ENCODE data around the gene FAM170B. TPM values are rescaled to one million over a fixed set of nuclear protein-coding genes. Genes with fewer than 3 reads are reported as not detected.

FAM170B gene
- total and polyA plus RNA-seq, 5 donors: not detected

GRCh38 chr10:49138361-49138891, 4.6 kb upstream of the FAM170B start:
- intact Hi-C loops (cut with DNase I): no loop called here
- Histone ChIP-seq H3K4me1 (ENCODE audit: control insufficient read depth, insufficient read depth, low read length) (peaks cover 9% of the 10 kb centered on the region), H3K27me3 (ENCODE audit: control insufficient read depth, insufficient read depth) (no peaks in the 10 kb centered on the region), H3K4me3 (ENCODE audit: low read length) (no peak overlapping the region), H3K27ac (ENCODE audit: low read length) (no peak overlapping the region), H3K9me3 (ENCODE audit: control insufficient read depth, low read length) (no peaks in the 10 kb centered on the region)
- ATAC-seq (peak; percentile 28 to 45), DNase-seq (peak; percentile 35 to 80 (median 69))
- WGBS: 70% methylated on average over 7 of the region's 7 CpGs

GRCh38 chr10:49136525-49136924, 2.7 kb upstream of the FAM170B start:
- intact Hi-C loops (cut with DNase I): no loop called here
- Histone ChIP-seq H3K9me3 (ENCODE audit: control insufficient read depth, low read length) (no peaks in the 10 kb centered on the region), H3K27ac (ENCODE audit: low read length) (no peak overlapping the region), H3K4me1 (ENCODE audit: control insufficient read depth, insufficient read depth, low read length) (peaks cover 9% of the 10 kb centered on the region), H3K4me3 (ENCODE audit: low read length) (no peak overlapping the region), H3K27me3 (ENCODE audit: control insufficient read depth, insufficient read depth) (no peaks in the 10 kb centered on the region)
- WGBS: 51% methylated on average over 1 of the region's 1 CpG
- no peak for ATAC-seq
- no peak for DNase-seq

- Histone ChIP-seq H3K4me3 (ENCODE audit: low read length) (no peak overlapping the region), H3K27ac (ENCODE audit: low read length) (peak overlapping the region; percentile 32), H3K4me1 (ENCODE audit: control insufficient read depth, insufficient read depth, low read length) (peaks cover 9% of the 10 kb centered on the region), H3K27me3 (ENCODE audit: control insufficient read depth, insufficient read depth) (no peaks in the 10 kb centered on the region), H3K9me3 (ENCODE audit: control insufficient read depth, low read length) (no peaks in the 10 kb centered on the region)
- 47% methylated on average over 9 of the region's 9 CpGs for WGBS
- no peak for DNase-seq
- peak in 1 of 2 donors; percentile 38 for ATAC-seq
- intact Hi-C loops (cut with DNase I): no loop called here
These were observed 1.9 kb upstream of the FAM170B start for GRCh38 chr10:49135575-49136313.

- ATAC-seq (no peak), DNase-seq (no peak)
- no peak overlapping the region for H3K4me3 ChIP-seq (ENCODE audit: low read length)
- H3K9me3 ChIP-seq (ENCODE audit: control insufficient read depth, low read length): no peaks in the 10 kb centered on the region
- intact Hi-C loops (cut with DNase I): no loop called here
- WGBS: 60% methylated on average over 3 of the region's 3 CpGs
- no peaks in the 10 kb centered on the region for H3K27me3 ChIP-seq (ENCODE audit: control insufficient read depth, insufficient read depth)
- H3K27ac ChIP-seq (ENCODE audit: low read length): no peak overlapping the region
- H3K4me1 ChIP-seq (ENCODE audit: control insufficient read depth, insufficient read depth, low read length): peaks cover 5% of the 10 kb centered on the region
These were observed 506 bp upstream of the FAM170B start for GRCh38 chr10:49134327-49134726.

- H3K27ac ChIP-seq (ENCODE audit: low read length): no peak overlapping the region
- ATAC-seq (no peak), DNase-seq (no peak)
- H3K4me1 ChIP-seq (ENCODE audit: control insufficient read depth, insufficient read depth, low read length): no peaks in the 10 kb centered on the region
- 96% methylated on average over 2 of the region's 2 CpGs for WGBS
- H3K4me3 ChIP-seq (ENCODE audit: low read length): no peak overlapping the region
- intact Hi-C loops (cut with DNase I): no loop called here
- no peaks in the 10 kb centered on the region for H3K9me3 ChIP-seq (ENCODE audit: control insufficient read depth, low read length)
- no peaks in the 10 kb centered on the region for H3K27me3 ChIP-seq (ENCODE audit: control insufficient read depth, insufficient read depth)
These were observed 1.5 kb downstream of the FAM170B start for GRCh38 chr10:49132362-49132737.

GRCh38 chr10:49131507-49132361, 2.1 kb downstream of the FAM170B start:
- DNase-seq (peak in 2 of 3 donors; percentile 77 to 79), ATAC-seq (peak; percentile 54 to 56)
- Histone ChIP-seq H3K27me3 (ENCODE audit: control insufficient read depth, insufficient read depth) (no peaks in the 10 kb centered on the region), H3K9me3 (ENCODE audit: control insufficient read depth, low read length) (no peaks in the 10 kb centered on the region), H3K4me3 (ENCODE audit: low read length) (no peak overlapping the region), H3K27ac (ENCODE audit: low read length) (no peak overlapping the region), H3K4me1 (ENCODE audit: control insufficient read depth, insufficient read depth, low read length) (no peaks in the 10 kb centered on the region)
- WGBS: 78% methylated on average over 37 of the region's 37 CpGs
- intact Hi-C loops (cut with DNase I): no loop called here

- ATAC-seq (no peak), DNase-seq (no peak)
- intact Hi-C loops (cut with DNase I): no loop called here
- WGBS: 94% methylated on average over 1 of the region's 1 CpG
- Histone ChIP-seq H3K4me1 (ENCODE audit: control insufficient read depth, insufficient read depth, low read length) (no peaks in the 10 kb centered on the region), H3K9me3 (ENCODE audit: control insufficient read depth, low read length) (no peaks in the 10 kb centered on the region), H3K27ac (ENCODE audit: low read length) (no peak overlapping the region), H3K4me3 (ENCODE audit: low read length) (no peak overlapping the region), H3K27me3 (ENCODE audit: control insufficient read depth, insufficient read depth) (no peaks in the 10 kb centered on the region)
These were observed 4.4 kb downstream of the FAM170B start for GRCh38 chr10:49129376-49129775.

GRCh38 chr10:49128854-49129253, 5.0 kb downstream of the FAM170B start:
- Histone ChIP-seq H3K27ac (ENCODE audit: low read length) (no peak overlapping the region), H3K9me3 (ENCODE audit: control insufficient read depth, low read length) (no peaks in the 10 kb centered on the region), H3K27me3 (ENCODE audit: control insufficient read depth, insufficient read depth) (no peaks in the 10 kb centered on the region), H3K4me3 (ENCODE audit: low read length) (no peak overlapping the region), H3K4me1 (ENCODE audit: control insufficient read depth, insufficient read depth, low read length) (no peaks in the 10 kb centered on the region)
- DNase-seq (peak in 1 of 3 donors; percentile 40), ATAC-seq (peak in 1 of 2 donors; percentile 58)
- 68% methylated on average over 4 of the region's 4 CpGs for WGBS
- intact Hi-C loops (cut with DNase I): no loop called here

- Histone ChIP-seq H3K27me3 (ENCODE audit: control insufficient read depth, insufficient read depth) (no peaks in the 10 kb centered on the region), H3K4me1 (ENCODE audit: control insufficient read depth, insufficient read depth, low read length) (no peaks in the 10 kb centered on the region), H3K27ac (ENCODE audit: low read length) (no peak overlapping the region), H3K4me3 (ENCODE audit: low read length) (no peak overlapping the region), H3K9me3 (ENCODE audit: control insufficient read depth, low read length) (no peaks in the 10 kb centered on the region)
- WGBS: 87% methylated on average over 7 of the region's 7 CpGs
- no peak for ATAC-seq
- intact Hi-C loops (cut with DNase I): no loop called here
- DNase-seq: no peak
These were observed 9.6 kb downstream of the FAM170B start for GRCh38 chr10:49123981-49124950.

- WGBS: 87% methylated on average over 3 of the region's 3 CpGs
- Histone ChIP-seq H3K27ac (ENCODE audit: low read length) (no peak overlapping the region), H3K4me1 (ENCODE audit: control insufficient read depth, insufficient read depth, low read length) (no peaks in the 10 kb centered on the region), H3K27me3 (ENCODE audit: control insufficient read depth, insufficient read depth) (no peaks in the 10 kb centered on the region), H3K9me3 (ENCODE audit: control insufficient read depth, low read length) (no peaks in the 10 kb centered on the region), H3K4me3 (ENCODE audit: low read length) (no peak overlapping the region)
- ATAC-seq (no peak), DNase-seq (no peak)
- intact Hi-C loops (cut with DNase I): no loop called here
These were observed 12.9 kb downstream of the FAM170B start for GRCh38 chr10:49120911-49121310.

All from right cardiac atrium (tissue), 5 donors.